Activated naive CD8-positive, alpha-beta T cell treated with anti-CD3 and anti-CD28 coated beads, Interleukin-2, amount 50 U/mL, for 24 hours (primary cell): Measurements from ENCODE around the gene NSUN3.
A peak's percentile ranks its signal among the peaks of the same experiment; 100 is the strongest.
"Not testable (repeated sequence)": the region's sequence is repeated elsewhere in the genome, so short reads cannot be mapped to it uniquely, and the experiment has no call there.

ENCODE experiments used
- ATAC-seq: fragments of 150-1000 bp; cut with Tn5 transposase; one replicate; pipeline ENCODE4 v1.10.0; 2021
- DNase-seq: peaks from one replicate; pipeline ENCODE4 v3.0.0; 2021
- H3K27ac Mint-ChIP-seq: one replicate; pipeline ENCODE4 v1.8.0; 2021; ENCODE audit warnings: mild to moderate bottlenecking, mixed read lengths
- H3K27me3 Mint-ChIP-seq: one replicate; pipeline ENCODE4 v1.8.0; 2021; ENCODE audit warnings: mixed read lengths
- H3K36me3 Mint-ChIP-seq: one replicate; pipeline ENCODE4 v1.8.0; 2021; ENCODE audit warnings: low read depth, mixed read lengths
- H3K4me1 Mint-ChIP-seq: one replicate; pipeline ENCODE4 v1.8.0; 2021; ENCODE audit warnings: mixed read lengths
- H3K4me3 Mint-ChIP-seq: one replicate; pipeline ENCODE4 v1.8.0; 2021; ENCODE audit warnings: mild to moderate bottlenecking, moderate library complexity, mixed read lengths
- H3K9me3 Mint-ChIP-seq: one replicate; pipeline ENCODE4 v1.8.0; 2021; ENCODE audit warnings: mixed read lengths

Gene NSUN3

GRCh38 chr3:94063496-94064119 lies 747 bp downstream of the NSUN3 start:
- Mint-ChIP-seq H3K27ac (peak overlapping the region; percentile 99), H3K36me3 (peaks cover 41% of the 10 kb centered on the region), H3K4me3 (peak overlapping the region; percentile 99), H3K4me1 (peaks cover 50% of the 10 kb centered on the region), H3K27me3 (no peaks in the 10 kb centered on the region), H3K9me3 (no peaks in the 10 kb centered on the region)
- DNase-seq (no peak), ATAC-seq (no peak)

- Mint-ChIP-seq H3K4me3 (peak overlapping the region; percentile 99), H3K4me1 (peaks cover 56% of the 10 kb centered on the region), H3K9me3 (no peaks in the 10 kb centered on the region), H3K36me3 (peaks cover 40% of the 10 kb centered on the region), H3K27me3 (no peaks in the 10 kb centered on the region), H3K27ac (peak overlapping the region; percentile 99)
- ATAC-seq (no peak), DNase-seq (no peak)
Observed at GRCh38 chr3:94064243-94064860, 1.5 kb downstream of the NSUN3 start.

- Mint-ChIP-seq H3K9me3 (no peaks in the 10 kb centered on the region), H3K36me3 (peaks cover 39% of the 10 kb centered on the region), H3K27ac (peak overlapping the region; percentile 44), H3K27me3 (no peaks in the 10 kb centered on the region), H3K4me3 (peak overlapping the region; percentile 38), H3K4me1 (peaks cover 58% of the 10 kb centered on the region)
- DNase-seq (no peak), ATAC-seq (no peak)
Observed at GRCh38 chr3:94065122-94065521, 2.3 kb downstream of the NSUN3 start.

GRCh38 chr3:94065819-94066480 lies 3.1 kb downstream of the NSUN3 start:
- Mint-ChIP-seq H3K9me3 (no peaks in the 10 kb centered on the region), H3K4me3 (no peak overlapping the region), H3K4me1 (peaks cover 61% of the 10 kb centered on the region), H3K36me3 (peaks cover 32% of the 10 kb centered on the region), H3K27ac (peak overlapping the region; percentile 64), H3K27me3 (no peaks in the 10 kb centered on the region)
- DNase-seq, result no peak
- no peak for ATAC-seq

- no peak for ATAC-seq
- no peak for DNase-seq
- H3K27ac Mint-ChIP-seq, result peak overlapping the region; percentile 64
- peaks cover 67% of the 10 kb centered on the region for H3K4me1 Mint-ChIP-seq
- no peaks in the 10 kb centered on the region for H3K27me3 Mint-ChIP-seq
- H3K36me3 Mint-ChIP-seq, result peaks cover 37% of the 10 kb centered on the region
- no peak overlapping the region for H3K4me3 Mint-ChIP-seq
- H3K9me3 Mint-ChIP-seq, result no peaks in the 10 kb centered on the region
Observed at GRCh38 chr3:94066506-94067500, 3.9 kb downstream of the NSUN3 start.

GRCh38 chr3:94069194-94069813 lies 6.4 kb downstream of the NSUN3 start:
- no peak overlapping the region for H3K4me3 Mint-ChIP-seq
- H3K9me3 Mint-ChIP-seq, result no peaks in the 10 kb centered on the region
- H3K4me1 Mint-ChIP-seq, result peaks cover 66% of the 10 kb centered on the region
- ATAC-seq (no peak), DNase-seq (no peak)
- peaks cover 51% of the 10 kb centered on the region for H3K36me3 Mint-ChIP-seq
- no peak overlapping the region for H3K27ac Mint-ChIP-seq
- H3K27me3 Mint-ChIP-seq, result no peaks in the 10 kb centered on the region

GRCh38 chr3:94070341-94070911 lies 7.6 kb downstream of the NSUN3 start:
- ATAC-seq (peak; percentile 39), DNase-seq (no peak)
- Mint-ChIP-seq H3K4me3 (no peak overlapping the region), H3K27me3 (no peaks in the 10 kb centered on the region), H3K27ac (peak overlapping the region; percentile 33), H3K4me1 (peaks cover 62% of the 10 kb centered on the region), H3K36me3 (peaks cover 44% of the 10 kb centered on the region), H3K9me3 (no peaks in the 10 kb centered on the region)

GRCh38 chr3:94071713-94072284 lies 8.9 kb downstream of the NSUN3 start:
- peaks cover 50% of the 10 kb centered on the region for H3K36me3 Mint-ChIP-seq
- no peaks in the 10 kb centered on the region for H3K9me3 Mint-ChIP-seq
- peak overlapping the region; percentile 16 for H3K27ac Mint-ChIP-seq
- H3K27me3 Mint-ChIP-seq, result no peaks in the 10 kb centered on the region
- H3K4me1 Mint-ChIP-seq, result peaks cover 49% of the 10 kb centered on the region
- no peak for DNase-seq
- no peak overlapping the region for H3K4me3 Mint-ChIP-seq
- ATAC-seq, result peak; percentile 59

GRCh38 chr3:94076055-94076454 lies 13.2 kb downstream of the NSUN3 start:
- peaks cover 43% of the 10 kb centered on the region for H3K36me3 Mint-ChIP-seq
- H3K4me3 Mint-ChIP-seq, result no peak overlapping the region
- no peaks in the 10 kb centered on the region for H3K9me3 Mint-ChIP-seq
- no peaks in the 10 kb centered on the region for H3K27me3 Mint-ChIP-seq
- no peak for DNase-seq
- H3K4me1 Mint-ChIP-seq, result peaks cover 50% of the 10 kb centered on the region
- ATAC-seq, result no peak
- no peak overlapping the region for H3K27ac Mint-ChIP-seq

- H3K27me3 Mint-ChIP-seq, H3K27ac Mint-ChIP-seq, DNase-seq, ATAC-seq, H3K4me3 Mint-ChIP-seq, H3K9me3 Mint-ChIP-seq: not testable (repeated sequence)
- Mint-ChIP-seq H3K4me1 (peaks cover 41% of the 10 kb centered on the region), H3K36me3 (peaks cover 35% of the 10 kb centered on the region)
Observed at GRCh38 chr3:94080552-94080951, 17.7 kb downstream of the NSUN3 start.

- H3K4me3 Mint-ChIP-seq, result no peak overlapping the region
- H3K4me1 Mint-ChIP-seq, result peaks cover 41% of the 10 kb centered on the region
- ATAC-seq, result no peak
- H3K9me3 Mint-ChIP-seq, result no peaks in the 10 kb centered on the region
- H3K27ac Mint-ChIP-seq, result no peak overlapping the region
- no peaks in the 10 kb centered on the region for H3K27me3 Mint-ChIP-seq
- H3K36me3 Mint-ChIP-seq, result peaks cover 28% of the 10 kb centered on the region
- DNase-seq, result no peak
Observed at GRCh38 chr3:94081884-94082283, 19.0 kb downstream of the NSUN3 start.

GRCh38 chr3:94082391-94082937 lies 19.6 kb downstream of the NSUN3 start:
- H3K36me3 Mint-ChIP-seq, result peaks cover 24% of the 10 kb centered on the region
- ATAC-seq (peak; percentile 40), DNase-seq (no peak)
- no peaks in the 10 kb centered on the region for H3K9me3 Mint-ChIP-seq
- H3K27ac Mint-ChIP-seq, result no peak overlapping the region
- H3K27me3 Mint-ChIP-seq, result no peaks in the 10 kb centered on the region
- peaks cover 41% of the 10 kb centered on the region for H3K4me1 Mint-ChIP-seq
- no peak overlapping the region for H3K4me3 Mint-ChIP-seq

GRCh38 chr3:94083261-94083660 lies 20.4 kb downstream of the NSUN3 start:
- no peaks in the 10 kb centered on the region for H3K9me3 Mint-ChIP-seq
- no peaks in the 10 kb centered on the region for H3K27me3 Mint-ChIP-seq
- peaks cover 25% of the 10 kb centered on the region for H3K36me3 Mint-ChIP-seq
- DNase-seq, result no peak
- no peak overlapping the region for H3K27ac Mint-ChIP-seq
- no peak overlapping the region for H3K4me3 Mint-ChIP-seq
- peaks cover 37% of the 10 kb centered on the region for H3K4me1 Mint-ChIP-seq
- ATAC-seq, result peak; percentile 24
